Dermis blood vessel endothelial cell (primary cell): ENCODE results near the gene TMEM141. TPM values are rescaled to one million over a fixed set of nuclear protein-coding genes. Genes with fewer than 3 reads are reported as not detected.

Source experiments
- DNase-seq: peaks from one replicate; pipeline ENCODE4 v3.0.0; 2010
- total RNA-seq: library from RNA; depleted of rRNA; stranded (reverse); fragments of >200 nt; gene quantifications from 2 replicates; pipeline ENCODE4 v1.2.3, GENCODE V29; 2014

TMEM141 gene
- 47.9 and 98.5 TPM in 2 replicates for total RNA-seq

DNA sequence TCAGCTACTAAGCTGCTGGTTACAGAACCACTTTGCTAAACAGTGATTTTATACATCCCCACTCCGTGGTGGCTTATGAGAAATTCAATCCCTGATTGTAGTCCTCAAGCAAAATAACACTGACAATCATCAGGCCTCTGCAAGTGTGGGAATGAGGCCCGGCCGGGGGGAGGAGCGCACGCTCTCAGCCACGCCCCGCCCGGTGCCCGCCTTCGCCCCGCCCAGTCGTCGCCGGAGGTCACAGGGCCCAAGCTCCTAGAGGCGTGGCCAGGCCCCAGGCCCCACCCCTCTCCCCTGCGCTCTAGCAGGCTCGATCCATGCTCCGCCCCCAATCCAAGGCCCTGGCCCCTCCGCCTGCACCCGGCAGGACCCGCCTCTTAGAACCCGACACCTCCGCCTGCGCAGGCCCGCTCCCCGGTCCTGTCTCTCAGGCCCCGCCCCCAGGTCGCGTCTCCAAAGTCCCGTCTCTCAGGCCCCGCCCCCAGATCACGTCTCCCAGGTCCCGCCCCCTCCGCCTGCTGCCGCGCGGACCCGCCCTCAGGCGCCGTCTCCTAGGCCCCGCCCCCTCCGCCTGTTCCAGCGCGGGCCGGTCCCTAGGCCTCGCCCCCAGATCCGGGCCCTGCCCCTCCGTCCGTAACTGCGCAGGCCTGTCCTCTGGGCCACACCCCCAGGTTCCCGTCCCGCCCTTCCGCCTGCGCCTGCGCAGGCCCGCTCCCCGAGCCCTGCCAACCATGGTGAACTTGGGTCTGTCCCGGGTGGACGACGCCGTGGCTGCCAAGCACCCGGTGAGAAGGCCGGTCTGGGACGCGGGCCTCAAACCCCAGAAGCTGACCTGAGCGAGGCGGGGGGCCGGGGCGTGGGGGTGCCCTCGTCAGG lies at the start of gene TMEM141:
TMEM141 (plus strand) TSS at position 705 of the 876 bp plus-strand sequence; CDS start at position 732, 27 bp downstream.
- peak; percentile 99 for DNase-seq

DNA sequence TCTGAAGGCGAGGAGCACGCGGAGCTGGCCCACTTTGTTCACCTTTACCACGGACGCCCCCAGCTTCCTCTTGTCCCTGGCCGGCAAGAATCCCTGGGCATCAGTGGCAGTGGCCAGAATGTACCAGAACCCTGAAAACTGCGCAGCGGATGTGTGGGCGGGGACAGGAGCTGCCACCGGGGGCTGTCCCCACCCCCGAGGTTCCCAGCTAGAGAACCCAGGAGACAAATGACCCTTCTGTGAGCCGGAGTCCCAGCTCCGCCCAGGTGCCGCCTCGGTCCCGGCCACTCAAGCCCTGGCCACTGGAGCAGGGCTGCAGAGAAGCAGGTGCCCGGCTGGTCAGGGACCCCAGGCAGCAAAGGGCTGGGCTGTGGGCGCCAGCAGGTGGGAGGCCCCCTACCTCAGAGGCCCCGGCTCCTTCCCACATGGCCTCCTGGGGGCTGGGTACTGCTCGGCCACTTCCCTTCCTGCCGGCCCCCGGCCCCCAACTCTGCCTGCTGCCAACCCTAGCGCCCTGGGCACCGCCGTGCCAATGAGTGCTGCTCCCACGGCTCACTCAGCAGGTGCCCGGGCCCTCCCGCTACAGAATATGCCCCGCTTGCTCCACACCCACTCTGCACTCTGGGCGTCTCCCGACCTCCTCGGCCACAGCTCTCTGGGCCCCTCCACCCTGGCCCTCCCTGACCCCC lies 49.1 kb upstream of the TMEM141 start:
- DNase-seq, result no peak

DNA sequence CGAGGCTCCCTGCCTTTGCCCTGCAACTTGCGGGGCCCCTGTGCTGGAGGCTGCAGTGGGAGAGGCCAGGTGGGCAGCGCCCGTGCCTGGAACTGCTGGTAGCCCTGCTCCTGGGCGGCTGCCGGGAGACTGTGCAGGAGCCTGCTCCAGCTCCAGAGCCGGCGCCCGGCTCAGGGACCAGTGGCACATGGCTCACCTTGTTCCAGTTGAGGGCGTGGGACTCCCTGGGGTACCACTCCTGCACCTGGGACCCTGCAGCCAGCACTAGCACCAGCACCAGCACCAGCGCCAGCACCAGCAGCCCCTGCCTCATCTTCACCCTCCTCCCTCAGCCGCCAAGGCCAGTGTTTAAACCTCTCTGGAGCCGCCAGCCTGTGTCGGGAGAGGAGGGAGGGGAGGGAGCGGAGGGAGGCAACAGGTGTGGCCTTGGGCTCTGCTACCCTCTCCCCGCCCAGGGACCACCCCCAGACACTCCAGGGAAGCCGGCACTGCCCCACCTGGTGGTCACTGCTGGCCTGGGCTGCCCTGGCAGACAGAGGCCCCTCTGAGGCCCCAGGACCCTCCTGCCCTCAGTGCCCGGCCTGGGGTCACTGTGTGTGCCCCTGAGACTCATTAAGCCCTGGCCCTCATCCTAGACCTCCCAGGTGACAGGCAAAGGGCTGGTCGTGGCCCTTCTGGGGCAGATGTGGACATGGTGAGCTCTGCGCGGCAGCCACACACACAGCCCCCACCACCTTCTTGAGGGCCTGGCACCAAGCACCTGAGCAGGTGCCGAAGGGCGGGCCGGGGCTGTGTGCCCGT lies 48.4 kb upstream of the TMEM141 start, which contains the start of gene LCN10:
LCN10 (minus strand) TSS at position 350 of the 801 bp plus-strand sequence; CDS start at position 313, 37 bp downstream.
- DNase-seq, result peak; percentile 35

DNA sequence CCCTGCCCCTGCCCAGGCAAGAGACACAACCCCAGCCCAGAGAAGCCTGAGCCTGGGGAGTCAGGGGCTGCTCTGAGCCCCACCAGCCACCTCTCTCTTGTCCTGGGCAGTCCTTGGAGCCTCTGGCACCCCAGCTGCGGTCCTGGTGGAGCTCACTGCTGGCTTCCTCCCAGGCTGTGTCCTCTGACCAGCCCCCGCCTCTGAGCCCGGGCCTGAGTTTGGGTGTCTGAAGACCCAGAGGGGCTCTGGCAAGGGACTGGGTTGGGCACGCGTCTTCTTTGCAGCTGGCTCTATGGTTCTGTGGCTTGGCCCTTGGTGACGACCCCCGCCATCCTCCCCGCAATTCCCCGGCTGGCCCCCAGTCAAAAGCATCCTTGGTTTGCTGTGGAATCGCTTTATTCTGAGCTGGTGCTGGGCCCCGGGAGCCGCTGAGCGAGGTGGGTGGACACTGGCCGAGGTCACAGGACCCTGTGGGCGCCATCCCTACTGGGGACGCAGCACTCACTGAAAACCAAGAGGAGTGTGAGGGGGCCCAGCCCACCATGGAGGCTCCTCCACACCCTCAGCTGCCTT lies 47.4 kb upstream of the TMEM141 start:
- DNase-seq, result no peak

DNA sequence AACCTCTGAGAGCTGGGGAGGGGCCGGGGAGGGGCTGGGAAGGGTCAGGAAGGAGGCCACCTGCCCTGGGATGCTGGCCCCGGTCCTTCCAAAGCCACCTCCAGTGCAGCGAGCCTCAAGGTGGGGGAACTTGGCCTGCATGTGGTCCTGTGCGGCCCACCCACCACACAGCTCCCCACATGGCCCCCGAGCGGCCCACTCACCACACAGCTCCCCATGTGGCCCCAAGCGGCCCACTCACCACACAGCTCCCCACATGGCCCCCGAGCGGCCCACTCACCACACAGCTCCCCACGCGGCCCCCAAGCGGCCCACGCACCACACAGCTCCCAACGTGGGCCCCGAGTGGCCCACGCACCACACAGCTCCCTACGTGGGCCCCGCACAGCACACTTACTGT lies 46.4 kb upstream of the TMEM141 start:
- DNase-seq, result no peak

DNA sequence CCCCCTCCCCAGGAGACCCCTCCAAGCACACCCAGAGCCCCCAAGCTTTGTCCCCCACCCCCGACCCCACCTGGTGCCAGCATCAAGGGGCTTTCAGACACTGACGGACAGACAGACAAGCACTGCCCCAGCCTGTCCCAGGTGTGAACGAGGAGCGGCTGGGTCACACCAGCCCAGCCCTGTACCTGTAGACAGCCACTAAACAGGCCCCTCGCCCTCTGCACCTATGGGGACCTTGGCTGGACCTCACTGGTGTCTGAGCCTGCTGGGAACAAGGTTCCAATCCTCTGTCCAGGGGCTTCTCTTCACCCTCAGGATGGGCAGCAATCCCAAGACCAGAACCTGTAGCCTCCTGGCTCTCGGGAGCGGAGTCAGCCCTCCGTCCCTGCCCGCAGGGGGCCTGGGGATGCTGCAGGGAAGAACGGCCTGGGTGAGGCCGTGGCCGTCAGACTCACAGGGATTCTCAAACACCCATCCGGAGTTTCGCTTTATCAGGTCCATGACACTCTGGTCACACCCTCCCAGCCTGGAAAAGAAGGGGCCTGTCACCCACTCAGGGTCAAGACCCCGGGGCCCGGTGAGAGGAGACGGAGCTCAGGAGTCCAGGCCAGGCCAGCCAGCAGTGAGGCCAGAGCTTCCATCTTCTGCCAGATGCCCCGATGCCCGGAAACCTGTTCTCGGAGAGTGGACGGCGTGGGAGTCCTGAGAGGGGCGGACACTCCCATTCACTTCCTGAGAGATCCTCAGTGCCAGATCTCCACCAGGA lies 45.6 kb upstream of the TMEM141 start:
- DNase-seq, result peak; percentile 52

DNA sequence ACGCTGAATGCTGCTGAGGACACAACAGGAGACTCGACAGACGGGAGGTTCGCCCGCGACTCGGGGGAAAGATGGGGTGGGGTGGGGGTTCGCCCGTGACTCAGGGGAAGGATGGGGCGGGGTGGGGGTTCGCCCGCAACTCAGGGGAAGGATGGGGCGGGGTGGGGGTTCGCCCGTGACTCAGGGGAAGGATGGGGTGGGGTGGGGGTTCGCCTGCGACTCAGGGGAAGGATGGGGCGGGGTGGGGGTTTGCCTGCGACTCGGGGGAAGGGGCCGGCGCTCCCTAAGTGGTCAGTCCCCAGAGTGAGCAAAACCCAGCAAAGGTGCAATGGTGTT lies 45.0 kb upstream of the TMEM141 start:
- no peak for DNase-seq

DNA sequence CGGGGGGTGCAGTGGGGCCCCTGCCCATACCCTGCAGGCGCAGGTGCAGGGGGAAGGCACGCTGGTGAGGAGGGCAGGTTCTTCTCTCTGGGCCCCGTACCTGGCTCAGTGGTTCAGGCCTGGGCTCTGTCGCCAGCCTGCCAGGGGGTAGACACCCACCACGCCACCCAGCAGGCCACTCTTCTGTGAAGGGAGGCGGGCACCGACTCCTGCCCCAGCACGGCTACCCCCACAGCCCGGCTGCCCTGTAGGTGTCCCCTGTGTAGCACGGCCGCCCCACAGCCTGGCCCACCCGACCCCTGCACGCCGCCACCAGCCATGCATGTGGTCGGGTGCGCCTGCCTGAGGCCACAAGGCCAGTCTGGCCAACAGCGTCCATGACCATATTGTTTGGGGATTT lies 44.5 kb upstream of the TMEM141 start:
- DNase-seq, result no peak

DNA sequence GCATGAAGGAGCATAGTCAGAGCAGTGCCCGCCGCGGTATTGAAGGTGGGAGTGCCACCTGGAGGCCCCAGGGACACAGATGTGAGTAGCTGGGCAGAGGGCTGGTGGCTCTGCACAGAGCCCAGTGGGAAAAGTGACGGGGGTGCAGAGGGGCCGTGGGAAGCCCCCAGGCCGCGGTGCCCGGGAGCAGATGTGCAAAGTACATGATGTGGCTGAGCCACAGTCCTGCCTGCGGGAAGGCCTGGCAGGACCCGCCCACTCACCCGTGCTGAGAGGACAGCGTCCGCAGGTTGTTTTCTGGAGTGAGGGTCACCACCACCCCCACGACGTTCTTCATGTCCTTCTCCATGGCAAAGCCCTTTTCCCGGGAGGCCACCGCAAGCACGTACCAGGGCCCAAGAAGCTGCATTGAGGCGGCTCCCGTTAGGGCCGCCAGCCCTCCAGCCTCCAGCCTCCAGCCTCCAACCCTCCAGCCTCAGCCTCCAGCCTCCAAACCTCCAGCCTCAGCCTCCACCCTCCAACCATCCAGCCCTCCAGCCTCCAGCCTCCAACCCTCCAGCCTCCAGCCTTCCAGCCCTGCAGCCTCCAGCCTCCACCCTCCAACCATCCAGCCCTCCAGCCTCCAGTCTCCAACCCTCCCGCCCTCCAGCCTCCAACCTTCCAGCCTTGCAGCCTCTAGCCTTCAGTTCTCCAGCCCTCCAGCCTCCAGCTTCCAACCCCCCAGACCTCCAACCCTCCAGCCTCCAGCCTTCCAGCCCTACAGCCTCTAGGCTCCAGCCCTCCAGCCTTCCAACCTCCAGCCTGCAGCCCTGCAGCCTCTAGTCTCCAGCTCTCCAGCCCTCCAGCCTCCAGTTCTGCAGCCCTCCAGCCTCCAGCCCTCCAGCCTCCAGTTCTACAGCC lies 43.7 kb upstream of the TMEM141 start:
- no peak for DNase-seq

DNA sequence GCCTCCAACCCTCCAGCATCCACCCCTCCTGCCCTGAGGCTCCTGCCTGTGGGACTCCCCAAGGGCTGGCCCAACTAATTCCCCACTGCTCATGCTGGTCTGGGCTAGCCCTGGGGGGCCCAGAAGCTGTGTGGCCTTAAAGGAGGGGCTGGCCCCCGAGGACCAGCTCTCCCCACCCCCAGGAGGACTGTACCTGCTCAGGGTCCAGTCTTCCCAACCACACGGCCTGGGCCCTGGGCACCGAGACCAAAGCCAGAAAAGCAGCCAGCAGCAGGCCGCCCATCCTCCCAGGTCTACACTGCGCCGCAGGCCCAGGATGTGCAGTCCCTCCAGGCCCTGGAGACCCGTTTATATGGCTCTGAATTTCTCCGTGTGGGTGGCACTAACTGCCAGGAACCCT lies 42.9 kb upstream of the TMEM141 start, which contains the start of gene LCN6:
LCN6 (minus strand) TSS at position 325 of the 400 bp plus-strand sequence; CDS start at position 283, 42 bp downstream.
- DNase-seq, result no peak

DNA sequence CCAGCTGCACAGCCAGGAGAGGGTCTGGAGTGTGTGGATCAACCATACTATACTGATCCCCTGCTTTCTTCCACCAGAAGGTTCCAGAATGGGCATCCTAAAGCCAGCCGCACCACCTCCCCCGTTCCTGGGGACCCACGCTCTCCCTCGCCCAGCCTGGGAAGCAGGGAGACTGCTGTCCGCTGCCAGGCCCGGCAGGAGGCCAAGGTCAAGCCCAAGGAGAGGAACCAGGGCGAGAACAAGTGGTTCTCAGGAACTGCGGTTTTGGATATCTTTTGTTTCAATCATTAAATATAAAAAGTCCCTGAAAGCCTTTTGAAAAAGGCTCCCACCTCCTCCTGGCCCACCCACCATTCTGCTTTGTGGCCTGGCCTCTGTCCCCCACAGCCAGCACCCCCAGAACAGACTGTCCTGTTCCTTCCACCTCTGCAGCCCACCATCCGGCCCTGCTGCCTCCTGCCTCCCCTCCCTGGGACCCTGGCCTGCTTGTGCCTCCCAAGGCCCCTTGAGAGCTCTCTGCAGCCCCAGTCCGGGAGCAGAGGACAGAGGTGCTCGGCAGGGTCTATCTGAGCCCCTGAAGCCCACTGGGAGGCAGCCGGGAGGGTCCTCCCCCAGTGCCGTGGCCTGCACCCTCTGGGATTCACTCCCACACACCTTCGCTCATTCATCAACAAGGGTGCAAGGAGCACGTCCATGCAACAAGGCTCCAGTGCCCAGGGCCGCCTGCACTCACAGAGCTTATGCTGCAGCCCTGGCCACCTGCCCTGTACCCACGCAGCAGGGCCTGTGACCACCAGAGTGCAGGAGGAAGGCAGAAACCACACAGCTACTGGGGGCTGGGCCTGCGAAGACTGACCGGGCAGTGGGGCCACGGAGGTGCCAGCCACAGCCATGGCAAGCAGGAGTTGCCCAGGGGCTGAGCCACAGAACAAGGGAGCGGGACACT lies 42.2 kb upstream of the TMEM141 start:
- no peak for DNase-seq

DNA sequence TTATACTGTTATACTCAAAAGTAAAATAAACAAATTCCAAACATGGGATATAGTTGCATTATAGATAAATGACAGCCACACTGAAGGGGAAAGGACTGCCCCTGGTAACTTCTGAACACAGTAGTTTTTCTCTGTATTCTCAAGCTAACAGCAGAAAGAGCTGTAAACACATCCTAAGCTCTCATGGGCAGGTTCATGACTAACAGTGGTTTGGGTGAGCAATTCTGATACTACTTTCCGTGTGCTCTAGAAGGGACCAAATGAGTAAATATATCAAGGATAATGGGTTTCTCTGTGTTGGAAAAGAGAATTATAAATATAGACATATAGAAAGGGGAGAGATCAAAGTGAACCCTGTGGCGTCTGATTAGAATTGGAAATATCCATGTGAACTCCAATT lies 40.6 kb upstream of the TMEM141 start:
- DNase-seq, result no peak

DNA sequence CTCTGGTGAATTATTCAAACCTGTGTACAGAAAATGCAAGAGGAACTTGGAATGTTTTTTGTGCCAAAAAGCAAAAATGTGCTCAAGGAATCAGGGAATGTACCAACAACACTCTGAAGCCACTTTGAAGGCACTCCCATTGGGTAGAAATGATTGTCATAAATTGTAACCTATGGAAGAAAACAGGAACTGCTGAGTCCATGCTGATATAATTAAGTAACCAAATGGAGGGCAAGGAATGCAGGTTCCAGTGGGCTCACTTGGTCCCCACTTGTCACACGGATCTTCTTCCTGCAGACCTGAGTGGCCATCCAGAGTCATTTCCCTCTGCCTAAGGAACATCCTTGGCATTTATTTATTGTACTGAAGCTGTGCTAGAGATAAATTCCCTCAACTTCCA lies 39.9 kb upstream of the TMEM141 start:
- no peak for DNase-seq

DNA sequence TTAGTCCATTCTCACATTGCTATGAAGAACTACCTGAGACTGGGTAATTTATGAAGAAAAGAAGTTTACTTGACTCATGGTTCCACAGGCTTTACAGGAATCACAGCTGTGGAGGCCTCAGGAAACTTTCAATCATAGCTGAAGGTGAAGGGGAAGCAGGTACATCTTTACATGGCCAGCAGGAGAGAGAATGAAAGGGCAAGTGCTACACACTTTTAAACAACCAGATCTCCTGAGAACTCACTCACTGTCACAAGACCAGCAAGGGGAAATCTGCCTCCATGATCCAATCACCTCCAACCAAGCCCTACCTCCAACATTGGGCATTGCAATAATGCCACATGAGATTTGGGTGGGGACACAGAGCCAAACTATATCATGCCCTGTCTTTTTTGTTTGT lies 39.3 kb upstream of the TMEM141 start:
- no peak for DNase-seq

DNA sequence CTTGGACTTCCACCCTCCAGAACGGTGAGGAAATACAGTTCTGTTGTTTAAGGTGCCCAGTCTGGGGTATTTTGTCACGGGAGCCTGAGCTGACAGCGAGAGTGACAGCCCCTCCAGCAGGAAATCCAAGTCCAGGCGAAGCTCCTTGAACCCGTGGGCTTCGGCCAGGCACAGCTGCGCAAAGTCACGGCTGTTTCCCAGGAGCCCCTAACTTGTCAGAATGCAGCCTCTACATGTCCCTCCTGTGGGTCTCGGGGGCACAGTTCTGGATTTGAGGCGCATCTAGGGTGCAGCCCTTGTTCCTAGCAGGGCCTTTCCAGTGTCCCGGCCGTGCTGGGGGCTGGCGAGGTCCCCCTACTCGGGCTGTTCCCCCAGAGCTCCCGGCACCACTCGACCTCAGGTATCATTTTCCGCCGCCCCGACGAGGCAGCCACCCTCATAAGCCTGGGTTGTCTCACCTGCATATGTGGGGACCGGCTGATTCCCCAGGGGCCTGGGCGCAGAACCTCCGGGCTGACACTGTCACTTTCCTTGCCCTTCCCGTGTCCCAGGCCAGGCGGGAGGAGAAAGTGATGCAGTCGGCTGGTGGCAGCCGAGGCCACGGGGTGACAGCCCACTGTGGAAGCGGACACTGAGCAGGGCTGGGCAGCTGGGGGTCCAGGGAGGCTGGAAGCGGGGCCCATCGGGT lies 37.6 kb upstream of the TMEM141 start:
- no peak for DNase-seq

DNA sequence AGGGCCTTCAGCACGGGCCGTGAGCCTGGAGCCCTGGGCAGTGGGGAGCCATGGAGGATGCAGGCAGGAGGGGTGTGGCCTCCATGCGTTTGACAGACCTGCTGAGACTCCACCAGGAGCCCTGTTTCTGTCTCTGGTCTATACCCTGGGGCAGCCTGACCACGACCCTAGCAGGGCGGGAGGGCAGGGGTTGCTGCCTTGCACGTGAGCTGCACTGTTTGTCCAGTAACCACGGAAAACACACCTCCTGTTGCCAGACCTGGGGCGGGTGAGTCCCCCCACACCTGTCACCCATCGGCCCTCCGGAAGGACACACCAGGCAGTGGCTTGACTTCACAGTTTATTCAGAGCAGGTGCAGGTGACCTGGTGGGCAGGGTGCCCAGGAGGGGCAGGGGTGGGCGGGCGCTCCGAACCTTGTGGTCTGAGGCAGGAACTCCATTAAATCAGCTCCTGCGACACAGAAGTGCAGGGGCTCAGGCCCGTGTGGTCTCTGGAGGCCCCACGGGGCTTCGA lies 37.0 kb upstream of the TMEM141 start:
- no peak for DNase-seq

DNA sequence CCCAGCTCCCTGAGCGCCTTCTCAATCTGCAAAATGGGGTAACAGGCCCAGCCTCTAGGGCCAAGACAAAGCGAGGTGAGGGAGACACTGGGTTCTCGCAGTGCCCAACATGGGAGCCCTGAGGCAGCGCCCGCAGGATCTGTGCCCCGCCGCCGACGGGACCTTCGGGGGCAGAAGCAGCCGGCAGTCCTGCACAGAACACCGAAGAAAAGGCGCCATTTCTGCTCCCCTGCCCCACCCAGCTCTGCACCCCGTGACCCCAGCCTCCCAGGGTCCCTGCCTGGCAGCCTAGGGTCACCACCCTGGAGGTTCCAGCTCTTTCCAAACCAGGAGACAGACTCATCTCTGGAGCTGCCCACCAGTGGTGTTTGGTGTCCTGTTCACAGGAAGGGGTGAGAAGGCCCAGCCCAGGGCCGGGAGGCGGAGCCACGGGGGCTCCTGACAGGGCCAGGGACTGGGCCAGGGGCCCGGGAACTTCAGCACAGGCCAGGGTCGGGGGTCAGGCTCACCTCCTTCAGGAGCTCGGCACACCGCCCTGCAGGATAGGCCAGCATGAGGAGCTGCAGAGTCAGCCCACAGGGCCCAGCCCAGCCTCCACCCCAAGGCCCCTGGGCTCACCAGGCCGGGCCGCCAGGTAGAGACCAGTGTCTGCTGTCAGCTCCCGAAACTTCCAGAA lies 36.4 kb upstream of the TMEM141 start:
- no peak for DNase-seq
